Pancreas (tissue), 10 donors: ENCODE results near the gene UNC5CL. TPM values are rescaled to one million over a fixed set of nuclear protein-coding genes. Genes with fewer than 3 reads are reported as not detected.
A peak's percentile ranks its signal among the peaks of the same experiment; 100 is the strongest.

ENCODE experiments used
- ATAC-seq, 4 donors: fragments of 200-7000 bp; cut with Tn5 transposase; one replicate each; pipeline versions ENCODE4 v1.8.0 to v1.9.1; 2020; ENCODE audit warnings: mild to moderate bottlenecking in 4 of 4, moderate library complexity in 4 of 4
- DNase-seq, 6 donors: peaks; one replicate each; pipeline ENCODE4 v3.0.0-alpha.2; 2020
- FAIRE-seq: peaks from 2 replicates; lab custom pipeline; 2012; peaks lifted over from hg19 to GRCh38; lab: Jason Lieb, UNC
- H3K27ac ChIP-seq, 4 donors: fragments of 200-600 bp; sonication (generic); 1 replicate in 3 of 4; 2 replicates in 1 of 4; pipeline versions ENCODE4 v1.5.0 to v1.8.0; 2020
- H3K27me3 ChIP-seq, 4 donors: fragments of 200-600 bp; one replicate each; pipeline ENCODE4 v1.8.0; 2021
- H3K36me3 ChIP-seq, 3 donors: fragments of 200-600 bp; sonication (generic) in 1 of 3; one replicate each; pipeline versions ENCODE4 v1.5.0 to v1.8.0; 2020 to 2021
- H3K4me1 ChIP-seq, 3 donors: fragments of 200-600 bp; one replicate each; pipeline ENCODE4 v1.8.0; 2021
- H3K4me3 ChIP-seq, 4 donors: fragments of 200-600 bp; sonication (generic) in 2 of 4; one replicate each; pipeline versions ENCODE4 v1.5.0 to v1.8.0; 2020 to 2021
- H3K9me3 ChIP-seq, 4 donors: fragments of 200-600 bp; one replicate each; pipeline ENCODE4 v1.8.0; 2021
- WGBS, 2 donors: extraction: QIAGEN DNeasy Blood & Tissue Kit; methylation state at CpG; one replicate each; pipeline ENCODE4 v1.1.7; 2013; 5-methylcytosine and 5-hydroxymethylcytosine counted together
- intact Hi-C, 3 donors: fragments of 100-400 bp; cut with DNase I; formaldehyde crosslinking; loops; one replicate each; pipeline versions ENCODE4 v1.11.1 to v1.14.2; 2022
- polyA plus RNA-seq, 2 donors: library from polyadenylated mRNA; stranded (reverse); fragments of 200-250 nt; gene quantifications; one replicate each; pipeline ENCODE4 v1.2.3, GENCODE V29; 2013
- total RNA-seq, 6 donors: library from RNA; stranded (reverse); fragmentation: NEBNext Ultra II Directional in 4 of 6; extraction: Animal tissue kit (Norgen Biotek cat#: 25700) in 4 of 6; gene quantifications; one replicate each; pipeline versions ENCODE4 v1.2.1 to v1.2.4, GENCODE V29; 2021 to 2023
- TF ChIP-seq, protein P1 (sequence below), 4 donors: fragments of 200-600 bp; sonication (generic) in 3 of 4; IDR thresholded peaks; one replicate each; pipeline versions ENCODE4 v1.5.0 to v1.8.0; 2021; ENCODE audit warnings: antibody characterized with exemption in 4 of 4
- donor health status: healthy with polysubstance abuse.
- donor health status: DM: no; HTN: no; CAD: no; lungs with moderate emphysema.
- donor health status: DM: no; HTN: no; CAD: no.
- donor health status: control.
- donor health status: control.
- donor health status: Bipolar disorder and iron deficiency.
- donor health status: DM: yes; HTN: yes; CAD: no.
- donor health status: DM: no; HTN: no; CAD: no.
- donor health status: DM: no; HTN: no; CAD: no.
- donor health status: DM: yes; HTN: yes; CAD: no.

The UNC5CL gene
- total and polyA plus RNA-seq, 8 donors, result 7.2 to 40.6 (median 23.2) TPM

- intact Hi-C loops, result no loop called here
- Histone ChIP-seq H3K4me3 (peak overlapping the region in 1 of 4 donors; percentile 69), H3K4me1 (peaks cover 33 to 40% (median 38%) of the 10 kb centered on the region in 3 donors), H3K27ac (peak overlapping the region; percentile 62 to 90 (median 81)), H3K9me3 (no peaks in the 10 kb centered on the region), H3K36me3 (no peaks in the 10 kb centered on the region), H3K27me3 (no peaks in the 10 kb centered on the region)
- TF ChIP-seq, protein P1, sequence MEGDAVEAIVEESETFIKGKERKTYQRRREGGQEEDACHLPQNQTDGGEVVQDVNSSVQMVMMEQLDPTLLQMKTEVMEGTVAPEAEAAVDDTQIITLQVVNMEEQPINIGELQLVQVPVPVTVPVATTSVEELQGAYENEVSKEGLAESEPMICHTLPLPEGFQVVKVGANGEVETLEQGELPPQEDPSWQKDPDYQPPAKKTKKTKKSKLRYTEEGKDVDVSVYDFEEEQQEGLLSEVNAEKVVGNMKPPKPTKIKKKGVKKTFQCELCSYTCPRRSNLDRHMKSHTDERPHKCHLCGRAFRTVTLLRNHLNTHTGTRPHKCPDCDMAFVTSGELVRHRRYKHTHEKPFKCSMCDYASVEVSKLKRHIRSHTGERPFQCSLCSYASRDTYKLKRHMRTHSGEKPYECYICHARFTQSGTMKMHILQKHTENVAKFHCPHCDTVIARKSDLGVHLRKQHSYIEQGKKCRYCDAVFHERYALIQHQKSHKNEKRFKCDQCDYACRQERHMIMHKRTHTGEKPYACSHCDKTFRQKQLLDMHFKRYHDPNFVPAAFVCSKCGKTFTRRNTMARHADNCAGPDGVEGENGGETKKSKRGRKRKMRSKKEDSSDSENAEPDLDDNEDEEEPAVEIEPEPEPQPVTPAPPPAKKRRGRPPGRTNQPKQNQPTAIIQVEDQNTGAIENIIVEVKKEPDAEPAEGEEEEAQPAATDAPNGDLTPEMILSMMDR (IDR thresholded peaks at IDR 0.05), result no peak
- FAIRE-seq (no peak), ATAC-seq (peak; percentile 79 to 84 (median 83)), DNase-seq (peak in 4 of 6 donors; percentile 86 to 90 (median 86))
- WGBS, 2 donors, result 10 to 22% methylated on average over 6 of the region's 6 CpGs
Measured at GRCh38 chr6:41040101-41040939, 1.3 kb upstream of the UNC5CL start.

DNA sequence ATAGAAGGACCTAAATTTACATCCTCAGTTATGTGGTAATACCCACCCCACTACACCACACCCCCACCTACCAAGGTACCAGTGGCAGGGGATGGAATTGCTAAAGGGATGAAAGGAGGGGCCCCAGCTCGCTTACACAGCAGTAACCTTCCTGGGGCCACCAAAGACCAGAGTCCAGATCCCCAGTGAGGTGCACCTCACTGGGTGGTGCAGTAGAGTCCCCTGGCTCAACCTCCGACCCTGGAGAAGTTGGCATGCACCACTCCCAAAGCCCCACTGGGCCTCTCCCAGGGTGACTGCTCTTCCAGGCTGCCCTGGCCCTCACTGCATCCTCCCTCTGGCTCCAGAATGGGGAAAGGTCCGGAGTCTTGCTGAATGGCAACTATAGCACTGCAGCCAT lies 816 bp downstream of the UNC5CL start:
- intact Hi-C loops, result loop anchor here in 1 of 3 donors (10.0 kb wide), 1 partner anchor 143 kb away; no protein-coding TSS in a partner anchor
- Histone ChIP-seq H3K4me1 (peaks cover 31 to 52% (median 37%) of the 10 kb centered on the region in 3 donors), H3K9me3 (no peaks in the 10 kb centered on the region), H3K4me3 (peak overlapping the region in 3 of 4 donors; percentile 31 to 69 (median 34)), H3K36me3 (peaks cover 0 to 7% (median 0%) of the 10 kb centered on the region in 3 donors), H3K27me3 (no peaks in the 10 kb centered on the region), H3K27ac (peak overlapping the region in 2 of 4 donors; percentile 88 to 90)
- TF ChIP-seq, protein P1 (IDR thresholded peaks at IDR 0.05), result no peak
- WGBS, 2 donors, result 77 to 81% methylated on average over 3 of the region's 3 CpGs
- ATAC-seq (no peak), FAIRE-seq (no peak), DNase-seq (no peak)

GRCh38 chr6:41037107-41037900 lies 1.7 kb downstream of the UNC5CL start:
- WGBS, 2 donors, result 84% methylated on average over 13 of the region's 13 CpGs
- Histone ChIP-seq H3K27me3 (no peaks in the 10 kb centered on the region), H3K27ac (peak overlapping the region in 2 of 4 donors; percentile 88 to 90), H3K4me1 (peaks cover 31 to 52% (median 37%) of the 10 kb centered on the region in 3 donors), H3K36me3 (peaks cover 0 to 7% (median 0%) of the 10 kb centered on the region in 3 donors), H3K9me3 (no peaks in the 10 kb centered on the region), H3K4me3 (peak overlapping the region in 2 of 4 donors; percentile 34 to 69)
- intact Hi-C loops, result loop anchor here in 1 of 3 donors (10.0 kb wide), 1 partner anchor 143 kb away; no protein-coding TSS in a partner anchor
- ATAC-seq (no peak), FAIRE-seq (no peak), DNase-seq (no peak)
- TF ChIP-seq, protein P1 (IDR thresholded peaks at IDR 0.05), result no peak

- no peaks in the 10 kb centered on the region for H3K9me3 ChIP-seq
- no peak for ATAC-seq
- no peak for DNase-seq
- H3K27me3 ChIP-seq, result no peaks in the 10 kb centered on the region
- TF ChIP-seq, protein P1 (IDR thresholded peaks at IDR 0.05), result no peak
- peaks cover 31 to 52% (median 37%) of the 10 kb centered on the region in 3 donors for H3K4me1 ChIP-seq
- peak overlapping the region in 2 of 4 donors; percentile 88 to 90 for H3K27ac ChIP-seq
- 90 to 99% methylated on average over 2 of the region's 2 CpGs for WGBS, 2 donors
- peak overlapping the region in 2 of 4 donors; percentile 34 to 69 for H3K4me3 ChIP-seq
- no peak for FAIRE-seq
- H3K36me3 ChIP-seq, result peaks cover 0 to 7% (median 0%) of the 10 kb centered on the region in 3 donors
- intact Hi-C loops, result loop anchor here in 1 of 3 donors (10.0 kb wide), 1 partner anchor 142 kb away; no protein-coding TSS in a partner anchor
Measured at GRCh38 chr6:41036601-41037000, 2.4 kb downstream of the UNC5CL start.
